ENCODE data around the gene UBA5. TPM values are rescaled to one million over a fixed set of nuclear protein-coding genes. Genes with fewer than 3 reads are reported as not detected.
"Not testable (repeated sequence)": the region's sequence is repeated elsewhere in the genome, so short reads cannot be mapped to it uniquely, and the experiment has no call there.

UBA5 gene
- total and polyA plus RNA-seq, 2 of the 13 experiments (the other 11 are each of a cell fraction or from before 2014, with no cell fraction given) = 30.2 to 46.8 TPM

DNA sequence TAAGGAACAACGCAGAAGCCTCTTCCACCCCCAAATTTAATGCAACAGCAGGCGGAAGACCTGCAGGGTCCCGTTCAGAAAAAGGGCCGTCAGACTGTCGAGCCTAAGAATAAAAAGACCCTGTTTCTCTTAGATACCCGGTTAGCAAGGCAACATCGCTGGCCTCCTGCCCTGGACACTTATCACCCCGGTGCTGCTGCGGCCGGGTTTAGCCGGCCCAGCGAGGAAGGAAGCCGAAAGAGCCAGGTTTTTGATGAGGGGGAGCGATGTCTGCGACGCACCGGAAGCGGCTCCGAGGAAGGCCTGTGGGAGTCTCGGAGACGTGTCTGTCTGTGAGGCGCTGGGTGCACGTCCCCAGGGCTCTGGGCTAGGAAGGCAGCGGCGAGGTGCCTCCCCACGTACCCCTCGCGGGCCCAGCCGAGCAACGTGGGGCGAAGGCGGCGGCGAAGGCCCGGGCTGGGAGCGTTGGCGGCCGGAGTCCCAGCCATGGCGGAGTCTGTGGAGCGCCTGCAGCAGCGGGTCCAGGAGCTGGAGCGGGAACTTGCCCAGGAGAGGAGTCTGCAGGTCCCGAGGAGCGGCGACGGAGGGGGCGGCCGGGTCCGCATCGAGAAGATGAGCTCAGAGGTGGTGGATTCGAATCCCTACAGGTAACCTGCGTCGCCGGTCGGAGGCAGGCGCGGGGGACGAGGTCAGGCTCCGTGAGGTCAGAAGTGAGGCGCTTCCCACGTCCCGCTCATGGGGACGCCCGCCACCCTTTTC is at the start of gene UBA5 (continued):
- TF ChIP-seq, protein P1, sequence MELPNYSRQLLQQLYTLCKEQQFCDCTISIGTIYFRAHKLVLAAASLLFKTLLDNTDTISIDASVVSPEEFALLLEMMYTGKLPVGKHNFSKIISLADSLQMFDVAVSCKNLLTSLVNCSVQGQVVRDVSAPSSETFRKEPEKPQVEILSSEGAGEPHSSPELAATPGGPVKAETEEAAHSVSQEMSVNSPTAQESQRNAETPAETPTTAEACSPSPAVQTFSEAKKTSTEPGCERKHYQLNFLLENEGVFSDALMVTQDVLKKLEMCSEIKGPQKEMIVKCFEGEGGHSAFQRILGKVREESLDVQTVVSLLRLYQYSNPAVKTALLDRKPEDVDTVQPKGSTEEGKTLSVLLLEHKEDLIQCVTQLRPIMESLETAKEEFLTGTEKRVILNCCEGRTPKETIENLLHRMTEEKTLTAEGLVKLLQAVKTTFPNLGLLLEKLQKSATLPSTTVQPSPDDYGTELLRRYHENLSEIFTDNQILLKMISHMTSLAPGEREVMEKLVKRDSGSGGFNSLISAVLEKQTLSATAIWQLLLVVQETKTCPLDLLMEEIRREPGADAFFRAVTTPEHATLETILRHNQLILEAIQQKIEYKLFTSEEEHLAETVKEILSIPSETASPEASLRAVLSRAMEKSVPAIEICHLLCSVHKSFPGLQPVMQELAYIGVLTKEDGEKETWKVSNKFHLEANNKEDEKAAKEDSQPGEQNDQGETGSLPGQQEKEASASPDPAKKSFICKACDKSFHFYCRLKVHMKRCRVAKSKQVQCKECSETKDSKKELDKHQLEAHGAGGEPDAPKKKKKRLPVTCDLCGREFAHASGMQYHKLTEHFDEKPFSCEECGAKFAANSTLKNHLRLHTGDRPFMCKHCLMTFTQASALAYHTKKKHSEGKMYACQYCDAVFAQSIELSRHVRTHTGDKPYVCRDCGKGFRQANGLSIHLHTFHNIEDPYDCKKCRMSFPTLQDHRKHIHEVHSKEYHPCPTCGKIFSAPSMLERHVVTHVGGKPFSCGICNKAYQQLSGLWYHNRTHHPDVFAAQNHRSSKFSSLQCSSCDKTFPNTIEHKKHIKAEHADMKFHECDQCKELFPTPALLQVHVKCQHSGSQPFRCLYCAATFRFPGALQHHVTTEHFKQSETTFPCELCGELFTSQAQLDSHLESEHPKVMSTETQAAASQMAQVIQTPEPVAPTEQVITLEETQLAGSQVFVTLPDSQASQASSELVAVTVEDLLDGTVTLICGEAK (IDR thresholded peaks at IDR 0.05) = peak; percentile 81
- TF ChIP-seq, protein P1 (CRISPR knock-in tag; IDR thresholded peaks at IDR 0.05) = peak; percentile 81
- peak; percentile 43 for TF ChIP-seq YY1 (IDR thresholded peaks at IDR 0.05; ENCODE audit: insufficient read depth, insufficient replicate concordance, low read depth, low read length)
- no peak for TF ChIP-seq ZNF672 (CRISPR knock-in tag; IDR thresholded peaks at IDR 0.05)
- TF ChIP-seq SALL1 (CRISPR knock-in tag; IDR thresholded peaks at IDR 0.05) = peak; percentile 26; the same call in 1 of the 2 replicates
- TF ChIP-seq, protein P2, sequence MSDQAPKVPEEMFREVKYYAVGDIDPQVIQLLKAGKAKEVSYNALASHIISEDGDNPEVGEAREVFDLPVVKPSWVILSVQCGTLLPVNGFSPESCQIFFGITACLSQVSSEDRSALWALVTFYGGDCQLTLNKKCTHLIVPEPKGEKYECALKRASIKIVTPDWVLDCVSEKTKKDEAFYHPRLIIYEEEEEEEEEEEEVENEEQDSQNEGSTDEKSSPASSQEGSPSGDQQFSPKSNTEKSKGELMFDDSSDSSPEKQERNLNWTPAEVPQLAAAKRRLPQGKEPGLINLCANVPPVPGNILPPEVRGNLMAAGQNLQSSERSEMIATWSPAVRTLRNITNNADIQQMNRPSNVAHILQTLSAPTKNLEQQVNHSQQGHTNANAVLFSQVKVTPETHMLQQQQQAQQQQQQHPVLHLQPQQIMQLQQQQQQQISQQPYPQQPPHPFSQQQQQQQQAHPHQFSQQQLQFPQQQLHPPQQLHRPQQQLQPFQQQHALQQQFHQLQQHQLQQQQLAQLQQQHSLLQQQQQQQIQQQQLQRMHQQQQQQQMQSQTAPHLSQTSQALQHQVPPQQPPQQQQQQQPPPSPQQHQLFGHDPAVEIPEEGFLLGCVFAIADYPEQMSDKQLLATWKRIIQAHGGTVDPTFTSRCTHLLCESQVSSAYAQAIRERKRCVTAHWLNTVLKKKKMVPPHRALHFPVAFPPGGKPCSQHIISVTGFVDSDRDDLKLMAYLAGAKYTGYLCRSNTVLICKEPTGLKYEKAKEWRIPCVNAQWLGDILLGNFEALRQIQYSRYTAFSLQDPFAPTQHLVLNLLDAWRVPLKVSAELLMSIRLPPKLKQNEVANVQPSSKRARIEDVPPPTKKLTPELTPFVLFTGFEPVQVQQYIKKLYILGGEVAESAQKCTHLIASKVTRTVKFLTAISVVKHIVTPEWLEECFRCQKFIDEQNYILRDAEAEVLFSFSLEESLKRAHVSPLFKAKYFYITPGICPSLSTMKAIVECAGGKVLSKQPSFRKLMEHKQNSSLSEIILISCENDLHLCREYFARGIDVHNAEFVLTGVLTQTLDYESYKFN (CRISPR knock-in tag; conservative IDR thresholded peaks at IDR 0.05) = peak; percentile 31
- TF ChIP-seq DR1 (CRISPR knock-in tag; IDR thresholded peaks at IDR 0.05) = 0 out of 2 replicates have a peak, but pooled peaks have one; percentile 42

DNA sequence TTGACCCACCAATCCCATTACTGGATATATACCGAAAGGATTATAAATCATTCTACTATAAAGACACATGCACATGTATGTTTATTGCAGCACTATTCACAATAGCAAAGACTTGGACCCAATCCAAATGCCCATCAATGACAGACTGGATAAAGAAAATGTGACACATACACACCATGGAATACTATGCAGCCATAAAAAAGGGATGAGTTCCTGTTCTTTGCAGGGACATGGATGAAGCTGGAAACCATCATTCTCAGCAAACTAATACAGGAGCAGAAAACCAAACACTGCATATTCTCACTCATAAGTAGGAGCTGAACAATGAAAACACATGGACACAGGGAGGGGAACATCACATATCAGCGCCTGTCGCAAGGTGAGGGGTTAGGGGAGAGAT is 44.8 kb upstream of the UBA5 start:
- ATAC-seq; POLR2A ChIA-PET; H3K36me3 ChIP-seq (replicated peaks in 1 of 2; ENCODE audit: control insufficient read depth in 1 of 2, insufficient read depth in 2 of 2, low read length in 2 of 2); BruUV-seq (replicated peaks); H3K4me3 ChIP-seq (replicated peaks in 1 of 3; ENCODE audit: insufficient read depth in 1 of 3, low read depth in 2 of 3, low read length in 3 of 3); CTCF ChIA-PET (ENCODE audit: low intra/inter-chr PET ratio, low total read pairs); H3K9ac ChIP-seq (ENCODE audit: insufficient read depth, low read depth, low read length); H3K27ac ChIP-seq (ENCODE audit: extremely low read length, insufficient read depth, low read length); H3K4me1 ChIP-seq (ENCODE audit: insufficient read depth, low read length); FAIRE-seq; DNase-seq (ENCODE audit: low spot score); intact Hi-C loops (cut with micrococcal nuclease; ENCODE audit: unreplicated experiment); H2AFZ ChIP-seq (ENCODE audit: low read length); H3K4me2 ChIP-seq (ENCODE audit: low read depth, low read length); H3K79me2 ChIP-seq (ENCODE audit: insufficient read depth, low read length); H3K9me3 ChIP-seq (ENCODE audit: low read length); H4K20me1 ChIP-seq (ENCODE audit: insufficient read depth, low read length); in situ Hi-C loops (cut with HindIII; ENCODE audit: extremely low pct_ligation_motif_present, low pct_unique_long_range_greater_than_20kb); H3K27me3 ChIP-seq (ENCODE audit: control insufficient read depth in 1 of 2, insufficient read depth in 2 of 2, low read length in 2 of 2): not testable (repeated sequence)
- WGBS (ENCODE audit: low lambda C conversion rate) = 95% methylated on average over 3 of the region's 3 CpGs

Data from HepG2 (cell line).